Left cardiac atrium (tissue), 4 donors: Measurements from ENCODE around the gene FHIP2A. TPM values are rescaled to one million over a fixed set of nuclear protein-coding genes. Genes with fewer than 3 reads are reported as not detected.
"Not testable (repeated sequence)": the region's sequence is repeated elsewhere in the genome, so short reads cannot be mapped to it uniquely, and the experiment has no call there.

Experiments used
- ATAC-seq, 2 donors: fragments of 200-7000 bp; cut with Tn5 transposase; one replicate each; pipeline ENCODE4 v1.9.1; 2020; ENCODE audit warnings: mild to moderate bottlenecking in 2 of 2, moderate library complexity in 2 of 2
- DNase-seq: peaks from one replicate; pipeline ENCODE4 v3.0.0-alpha.2; 2020
- intact Hi-C, 2 donors: fragments of 100-400 bp; cut with DNase I; formaldehyde crosslinking; loops; one replicate each; pipeline versions ENCODE4 v1.14.1 to v1.15.1; 2022 to 2023
- long read RNA-seq: library from polyadenylated mRNA; unstranded; transcript quantifications from one replicate; pipeline ENCODE4 v2.0.0, GENCODE V29; 2021
- total RNA-seq, 2 donors: library from RNA; stranded (reverse); fragmentation: NEBNext Ultra II Directional; extraction: Animal tissue kit (Norgen Biotek cat#: 25700); gene quantifications; one replicate each; pipeline ENCODE4 v1.2.1, GENCODE V29; 2021
- donor health status: DM: no; HTN: yes; CAD: no.
- donor health status: DM: no; HTN: yes; CAD: no; lungs with severe emphysema.
- donor health status: DM: yes; HTN: yes; CAD: no.
- donor health status: Dilated cardiomyopathy.

Gene FHIP2A, protein sequence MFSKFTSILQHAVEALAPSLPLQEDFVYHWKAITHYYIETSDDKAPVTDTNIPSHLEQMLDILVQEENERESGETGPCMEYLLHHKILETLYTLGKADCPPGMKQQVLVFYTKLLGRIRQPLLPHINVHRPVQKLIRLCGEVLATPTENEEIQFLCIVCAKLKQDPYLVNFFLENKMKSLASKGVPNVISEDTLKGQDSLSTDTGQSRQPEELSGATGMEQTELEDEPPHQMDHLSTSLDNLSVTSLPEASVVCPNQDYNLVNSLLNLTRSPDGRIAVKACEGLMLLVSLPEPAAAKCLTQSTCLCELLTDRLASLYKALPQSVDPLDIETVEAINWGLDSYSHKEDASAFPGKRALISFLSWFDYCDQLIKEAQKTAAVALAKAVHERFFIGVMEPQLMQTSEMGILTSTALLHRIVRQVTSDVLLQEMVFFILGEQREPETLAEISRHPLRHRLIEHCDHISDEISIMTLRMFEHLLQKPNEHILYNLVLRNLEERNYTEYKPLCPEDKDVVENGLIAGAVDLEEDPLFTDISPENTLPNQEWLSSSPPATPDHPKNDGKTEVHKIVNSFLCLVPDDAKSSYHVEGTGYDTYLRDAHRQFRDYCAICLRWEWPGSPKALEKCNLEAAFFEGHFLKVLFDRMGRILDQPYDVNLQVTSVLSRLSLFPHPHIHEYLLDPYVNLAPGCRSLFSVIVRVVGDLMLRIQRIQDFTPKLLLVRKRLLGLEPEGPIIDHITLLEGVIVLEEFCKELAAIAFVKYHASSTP
- 10 to 100 TPM; 19.2 to 25.2 TPM for total RNA-seq
- long read RNA-seq, full-length matches to known transcripts: 8 of 33 reads
- long read RNA-seq, partial matches to known transcripts: 3 of 33 reads
- long read RNA-seq, other reads (novel, unspliced or antisense): 22 of 33 reads

GRCh38 chr10:114821293-114821914, at the start of gene FHIP2A:
Gene FHIP2A, plus strand, starts transcription at chr10:114821780. Its CDS starts 299 bp downstream, at chr10:114822079.
- ATAC-seq (peak; percentile 92 to 95), DNase-seq (peak; percentile 82)
- intact Hi-C loops: no loop called here

DNA sequence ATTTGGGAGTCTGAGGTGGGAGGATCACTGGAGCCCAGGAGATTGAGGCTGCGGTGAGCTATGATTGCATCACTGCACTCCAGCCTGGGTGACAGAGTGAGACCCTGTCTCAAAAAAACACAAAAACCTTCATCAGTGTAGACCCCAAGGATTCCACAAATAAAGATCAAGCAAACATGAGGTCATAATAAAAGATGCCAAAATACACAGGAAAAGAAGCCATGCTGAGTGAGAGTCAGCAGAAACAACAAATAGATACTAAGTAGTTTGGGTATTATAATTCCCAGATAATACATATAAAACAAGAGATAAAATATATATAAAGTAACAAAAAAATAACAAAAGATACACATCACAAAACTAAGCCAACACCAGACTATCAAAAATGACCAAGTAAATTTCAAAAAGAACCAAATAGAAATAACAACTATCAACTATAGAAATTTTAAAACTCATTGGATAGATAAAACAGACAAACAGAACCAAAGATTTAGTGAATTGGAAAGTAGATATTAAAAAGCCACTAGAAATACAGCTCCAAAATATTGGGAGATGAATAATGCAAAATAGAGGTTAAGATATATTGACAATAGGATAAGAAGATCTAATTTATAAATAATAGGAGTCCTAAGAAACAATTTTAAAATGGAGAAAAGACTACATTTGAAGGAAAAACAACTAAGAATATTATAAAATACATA, 48.9 kb upstream of the FHIP2A start:
- DNase-seq (no peak), ATAC-seq (no peak)
- intact Hi-C loops: no loop called here

- DNase-seq (no peak), ATAC-seq (no peak)
- intact Hi-C loops: no loop called here
These were observed 48.4 kb upstream of the FHIP2A start for GRCh38 chr10:114773197-114773532.

- ATAC-seq, DNase-seq, intact Hi-C loops: not testable (repeated sequence)
These were observed 46.5 kb upstream of the FHIP2A start for GRCh38 chr10:114775082-114775481.

- DNase-seq (no peak), ATAC-seq (no peak)
- intact Hi-C loops: no loop called here
These were observed 44.2 kb upstream of the FHIP2A start for GRCh38 chr10:114777415-114777814.

DNA sequence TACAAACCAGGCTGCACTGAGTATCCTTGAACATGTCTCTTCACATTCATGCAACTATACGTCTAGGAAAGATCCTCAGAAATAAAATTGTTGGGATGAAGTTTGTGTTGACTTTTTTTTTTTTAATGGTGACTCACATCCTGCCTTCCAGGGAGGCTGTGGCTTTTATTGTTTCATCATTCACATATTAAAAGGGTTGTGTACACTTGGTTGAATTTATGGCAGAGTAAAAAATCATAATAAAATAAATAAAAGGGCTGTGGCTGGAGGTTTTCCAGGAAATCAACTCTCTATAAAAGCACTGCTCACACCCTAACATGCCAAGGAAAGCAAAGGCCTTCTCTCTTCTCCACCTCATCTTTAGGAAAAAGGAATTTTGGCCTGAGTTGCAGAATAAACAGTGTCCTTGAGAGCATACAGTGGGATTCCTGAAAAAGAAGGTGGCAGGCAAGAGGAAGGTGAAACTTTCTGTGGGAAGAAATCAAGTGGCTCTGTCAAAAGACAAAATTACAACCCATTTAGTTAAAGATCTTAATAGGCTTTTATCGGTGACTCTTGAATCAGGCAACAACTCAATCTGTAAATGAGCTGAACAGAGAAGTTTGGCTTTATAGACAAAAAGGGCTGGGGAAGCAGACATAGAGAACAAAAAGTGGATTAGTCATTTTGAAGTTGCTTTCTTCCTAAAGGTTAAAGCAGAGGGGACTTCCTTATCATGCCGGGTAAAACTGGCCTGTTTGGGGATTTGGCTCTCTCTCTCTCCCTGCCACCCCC, 41.6 kb upstream of the FHIP2A start:
- DNase-seq (no peak), ATAC-seq (peak in 1 of 2 donors; percentile 44)
- intact Hi-C loops: loop anchor here (5.0 to 10.0 kb wide), 5 partner anchors 65 to 308 kb away; no protein-coding TSS in a partner anchor

GRCh38 chr10:114780577-114781184, 40.9 kb upstream of the FHIP2A start:
- ATAC-seq: no peak
- no peak for DNase-seq
- intact Hi-C loops: loop anchor here (5.0 to 10.0 kb wide), 5 partner anchors 66 to 308 kb away; no protein-coding TSS in a partner anchor

DNA sequence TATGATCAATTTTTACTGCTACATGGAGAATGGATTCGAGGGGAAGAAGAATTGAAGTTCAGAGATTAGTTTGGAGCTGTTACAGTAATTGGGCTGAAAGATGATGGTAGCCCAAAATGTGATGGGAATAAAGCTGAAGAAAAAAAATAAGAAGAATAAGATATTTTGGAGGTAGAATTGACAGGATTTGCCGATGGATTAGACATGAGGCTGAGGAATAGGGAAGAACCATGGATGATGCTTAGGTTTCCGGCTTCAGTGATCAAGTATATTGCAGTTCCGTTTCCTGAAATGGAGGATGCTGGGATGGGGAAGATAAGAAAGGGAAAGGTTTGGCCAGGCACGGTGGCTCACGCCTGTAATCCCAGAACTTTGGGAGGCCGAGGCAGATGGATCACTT, 38.9 kb upstream of the FHIP2A start:
- DNase-seq: no peak
- intact Hi-C loops: loop anchor here (2.0 to 10.0 kb wide), 6 partner anchors 68 to 310 kb away; no protein-coding TSS in a partner anchor
- no peak for ATAC-seq

DNA sequence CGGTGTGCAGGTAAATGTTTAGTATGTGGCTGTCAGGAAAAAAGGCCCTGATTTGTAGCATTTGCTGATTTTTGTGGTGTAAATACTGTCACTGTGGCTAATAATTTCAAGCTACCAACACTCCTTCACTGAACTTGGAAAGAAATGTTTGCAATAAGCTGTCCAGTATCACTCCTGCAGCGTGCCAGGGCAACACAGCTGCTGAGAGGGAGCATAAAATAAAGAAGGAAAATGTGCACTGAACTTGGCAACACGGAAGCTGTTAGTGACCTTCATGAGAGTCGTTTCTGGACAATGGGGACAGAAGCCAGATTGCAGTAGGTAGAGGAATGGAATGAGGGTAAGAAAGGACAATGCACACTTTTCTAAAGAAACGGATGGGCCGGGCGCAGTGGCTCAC, 37.9 kb upstream of the FHIP2A start:
- intact Hi-C loops: loop anchor here (2.0 to 10.0 kb wide), 6 partner anchors 69 to 311 kb away; no protein-coding TSS in a partner anchor
- no peak for DNase-seq
- peak in 1 of 2 donors; percentile 32 for ATAC-seq

- intact Hi-C loops: loop anchor here (10.0 kb wide), 3 partner anchors 72 to 242 kb away; no protein-coding TSS in a partner anchor
- ATAC-seq: peak; percentile 89 to 90
- DNase-seq: not testable (repeated sequence)
These were observed 35.1 kb upstream of the FHIP2A start for GRCh38 chr10:114786492-114786891.

DNA sequence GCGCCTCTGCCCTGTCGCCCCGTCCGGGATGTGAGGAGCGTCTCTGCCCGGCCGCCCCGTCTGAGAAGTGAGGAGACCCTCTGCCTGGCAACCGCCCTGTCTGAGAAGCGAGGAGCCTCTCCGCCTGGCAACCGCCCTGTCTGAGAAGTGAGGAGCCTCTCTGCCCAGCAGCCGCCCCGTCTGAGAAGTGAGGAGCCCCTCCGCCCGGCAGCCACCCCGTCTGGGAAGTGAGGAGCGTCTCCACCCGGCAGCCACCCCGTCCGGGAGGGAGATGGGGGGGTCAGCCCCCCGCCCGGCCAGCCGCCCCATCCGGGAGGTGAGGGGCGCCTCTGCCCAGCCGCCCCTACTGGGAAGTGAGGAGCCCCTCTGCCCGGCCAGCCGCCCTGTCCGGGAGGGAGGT, 34.4 kb upstream of the FHIP2A start:
- intact Hi-C loops: loop anchor here (10.0 kb wide), 3 partner anchors 72 to 242 kb away; no protein-coding TSS in a partner anchor
- ATAC-seq, DNase-seq: not testable (repeated sequence)

- ATAC-seq: no peak
- DNase-seq: no peak
- intact Hi-C loops: no loop called here
These were observed 29.8 kb upstream of the FHIP2A start for GRCh38 chr10:114791768-114792167.

GRCh38 chr10:114795039-114795438, 26.5 kb upstream of the FHIP2A start:
- intact Hi-C loops: no loop called here
- no peak for ATAC-seq

DNA sequence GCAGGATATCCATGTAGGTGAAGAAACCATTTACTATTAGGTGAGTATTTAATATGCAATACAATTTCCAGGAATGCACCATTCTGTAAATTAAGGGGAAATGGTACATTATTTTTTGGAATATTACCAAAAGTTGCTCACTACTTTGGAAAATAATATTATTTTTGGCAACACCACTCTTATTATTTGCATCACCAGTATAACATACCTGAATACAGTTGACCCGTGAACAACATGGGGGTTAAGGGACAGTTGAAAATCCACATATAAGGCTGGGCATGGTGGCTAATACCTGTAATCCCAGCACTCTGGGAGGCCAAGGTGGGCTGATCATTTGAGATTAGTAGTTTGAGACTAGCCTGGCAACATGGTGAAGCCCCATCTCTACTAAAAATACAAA, 21.2 kb upstream of the FHIP2A start:
- no peak for ATAC-seq
- intact Hi-C loops: no loop called here
- DNase-seq: no peak

More at GRCh38 chr10:114795039-114795438, 26.5 kb upstream of the FHIP2A start:
- no peak for DNase-seq

GRCh38 chr10:114801411-114801813, 20.2 kb upstream of the FHIP2A start:
- intact Hi-C loops: no loop called here
- DNase-seq (no peak), ATAC-seq (peak in 1 of 2 donors; percentile 47)

- intact Hi-C loops: no loop called here
- no peak for ATAC-seq
- no peak for DNase-seq
These were observed 19.4 kb upstream of the FHIP2A start for GRCh38 chr10:114802177-114802576.

- ATAC-seq (no peak), DNase-seq (no peak)
- intact Hi-C loops: no loop called here
These were observed 14.8 kb upstream of the FHIP2A start for GRCh38 chr10:114806562-114807391.
